ENCODE measurements around the gene FAM25G.

Gene FAM25G

DNA sequence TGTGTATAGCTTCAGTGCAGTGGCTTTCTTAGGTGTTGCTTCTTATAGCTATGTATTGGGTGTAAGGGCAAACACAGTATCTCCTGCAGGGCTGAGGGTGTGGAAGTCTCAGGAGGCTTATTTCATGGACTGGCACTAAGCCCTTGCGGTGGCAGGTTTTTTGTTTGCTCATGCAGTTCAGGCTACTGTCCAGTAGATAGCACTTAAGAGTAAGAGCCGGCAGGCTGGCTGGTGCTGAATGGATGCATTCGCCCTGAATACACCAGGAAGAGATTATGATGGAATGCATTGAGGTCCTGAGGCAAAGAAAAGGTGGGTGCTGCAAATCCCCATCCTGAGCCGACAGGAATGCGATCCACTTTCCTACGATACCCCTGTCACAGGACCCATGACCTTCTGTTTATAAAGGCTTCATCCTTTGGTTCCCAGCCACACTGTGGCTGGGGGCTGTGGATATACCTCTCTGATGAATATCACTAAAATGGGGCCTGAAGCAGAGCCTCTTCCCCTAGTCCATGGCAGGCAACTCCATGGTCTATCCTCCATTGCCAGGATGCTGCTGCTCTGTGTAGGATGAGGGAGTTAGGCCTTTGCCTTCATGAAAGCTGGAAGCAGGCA lies 52.5 kb downstream of the FAM25G start:
- TF ChIP-seq, protein P1, sequence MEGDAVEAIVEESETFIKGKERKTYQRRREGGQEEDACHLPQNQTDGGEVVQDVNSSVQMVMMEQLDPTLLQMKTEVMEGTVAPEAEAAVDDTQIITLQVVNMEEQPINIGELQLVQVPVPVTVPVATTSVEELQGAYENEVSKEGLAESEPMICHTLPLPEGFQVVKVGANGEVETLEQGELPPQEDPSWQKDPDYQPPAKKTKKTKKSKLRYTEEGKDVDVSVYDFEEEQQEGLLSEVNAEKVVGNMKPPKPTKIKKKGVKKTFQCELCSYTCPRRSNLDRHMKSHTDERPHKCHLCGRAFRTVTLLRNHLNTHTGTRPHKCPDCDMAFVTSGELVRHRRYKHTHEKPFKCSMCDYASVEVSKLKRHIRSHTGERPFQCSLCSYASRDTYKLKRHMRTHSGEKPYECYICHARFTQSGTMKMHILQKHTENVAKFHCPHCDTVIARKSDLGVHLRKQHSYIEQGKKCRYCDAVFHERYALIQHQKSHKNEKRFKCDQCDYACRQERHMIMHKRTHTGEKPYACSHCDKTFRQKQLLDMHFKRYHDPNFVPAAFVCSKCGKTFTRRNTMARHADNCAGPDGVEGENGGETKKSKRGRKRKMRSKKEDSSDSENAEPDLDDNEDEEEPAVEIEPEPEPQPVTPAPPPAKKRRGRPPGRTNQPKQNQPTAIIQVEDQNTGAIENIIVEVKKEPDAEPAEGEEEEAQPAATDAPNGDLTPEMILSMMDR (IDR thresholded peaks at IDR 0.05; ENCODE audit: insufficient read depth, missing control alignments), result no peak
- DNase-seq (ENCODE audit: insufficient read length, low spot score) (no peak), FAIRE-seq (no peak)

All from D721Med (cell line).